Thyroid gland (tissue), 4 donors: ENCODE results near the gene CAMTA1. TPM values are rescaled to one million over a fixed set of nuclear protein-coding genes. Genes with fewer than 3 reads are reported as not detected.
A peak's percentile ranks its signal among the peaks of the same experiment; 100 is the strongest.

ENCODE experiments used
- DNase-seq, 2 donors: peaks; one replicate each; pipeline ENCODE4 v3.0.0-alpha.2; 2019
- H3K27ac ChIP-seq, 3 donors: fragments of 200-600 bp; sonication (generic); 1 replicate in 2 of 3; 2 replicates in 1 of 3; pipeline ENCODE4 v1.5.1; 2016 to 2019; ENCODE audit warnings: mild to moderate bottlenecking in 1 of 3, moderate library complexity in 1 of 3
- H3K27me3 ChIP-seq: fragments of 200-600 bp; sonication (generic); one replicate; pipeline ENCODE4 v1.5.1; 2019
- H3K36me3 ChIP-seq, 2 donors: fragments of 200-600 bp; sonication (generic); one replicate each; pipeline ENCODE4 v1.5.1; 2016 to 2019
- H3K4me1 ChIP-seq, 2 donors: fragments of 200-600 bp; sonication (generic); one replicate each; pipeline ENCODE4 v1.5.1; 2017 to 2019
- H3K4me3 ChIP-seq, 3 donors: fragments of 200-600 bp; sonication (generic); replicated peaks in 1 of 3; 1 replicate in 2 of 3; 2 replicates in 1 of 3; pipeline ENCODE4 v1.5.1; 2016; ENCODE audit warnings: mild to moderate bottlenecking in 1 of 3
- H3K9me3 ChIP-seq: fragments of 200-600 bp; sonication (generic); one replicate; pipeline ENCODE4 v1.5.1; 2017
- CTCF ChIP-seq, 6 experiments: fragments of 200-600 bp in 3 of 6; fragments of 450-650 bp in 3 of 6; sonication (generic) in 3 of 6; IDR thresholded peaks; one replicate each; pipeline ENCODE4 v1.5.1; 2016 to 2019; ENCODE audit warnings: antibody characterized with exemption in 6 of 6, mild to moderate bottlenecking in 2 of 6, inconsistent platforms in 1 of 6, moderate library complexity in 1 of 6
- POLR2A ChIP-seq, 2 donors: fragments of 450-650 bp; IDR thresholded peaks; one replicate each; pipeline ENCODE4 v1.6.1; 2017; ENCODE audit warnings: antibody characterized with exemption in 2 of 2, mild to moderate bottlenecking in 2 of 2, moderate library complexity in 1 of 2
- WGBS, 2 donors: methylation state at CpG; one replicate each; pipeline ENCODE4 v1.1.5; 2017; 5-methylcytosine and 5-hydroxymethylcytosine counted together
- intact Hi-C: fragments of 100-400 bp; cut with DNase I; formaldehyde crosslinking; loops from one replicate; pipeline ENCODE4 v1.15.1; 2023
- total RNA-seq, 4 donors: library from RNA; depleted of rRNA; stranded (reverse); fragments of >200 nt; gene quantifications; one replicate each; pipeline ENCODE4 v1.2.3, GENCODE V29; 2016

The CAMTA1 gene
- total RNA-seq, 4 donors from 2014 or later = 63.9 to 124 (median 101) TPM

GRCh38 chr1:7442918-7443317, 657.7 kb downstream of the CAMTA1 start:
- H3K36me3 ChIP-seq = no peaks in the 10 kb centered on the region
- H3K4me3 ChIP-seq = no peak overlapping the region
- H3K27me3 ChIP-seq = no peaks in the 10 kb centered on the region
- no peak overlapping the region for H3K27ac ChIP-seq
- no peak for TF ChIP-seq CTCF (IDR thresholded peaks at IDR 0.05)
- TF ChIP-seq POLR2A (IDR thresholded peaks at IDR 0.05) = no peak
- intact Hi-C loops = no loop called here
- H3K9me3 ChIP-seq = no peaks in the 10 kb centered on the region
- no peak for DNase-seq
- 96 to 98% methylated on average over 6 of the region's 6 CpGs for WGBS, 2 donors
- H3K4me1 ChIP-seq = peaks cover 7 to 14% of the 10 kb centered on the region in 2 donors

GRCh38 chr1:7444363-7444762, 659.1 kb downstream of the CAMTA1 start:
- whole genome bisulfite sequencing, 2 donors = 74 to 82% methylated on average over 4 of the region's 4 CpGs
- intact Hi-C loops = no loop called here
- TF ChIP-seq POLR2A (IDR thresholded peaks at IDR 0.05) (no peak), CTCF (IDR thresholded peaks at IDR 0.05) (no peak)

GRCh38 chr1:7447093-7447492, 661.8 kb downstream of the CAMTA1 start:
- 22 to 51% methylated on average over 8 to 9 of the region's 9 CpGs for whole genome bisulfite sequencing, 2 donors
- peak overlapping the region; percentile 25 to 85 (median 76) for H3K27ac ChIP-seq
- no peak overlapping the region for H3K4me3 ChIP-seq
- no peaks in the 10 kb centered on the region for H3K36me3 ChIP-seq
- H3K27me3 ChIP-seq = no peaks in the 10 kb centered on the region
- no peaks in the 10 kb centered on the region for H3K9me3 ChIP-seq
- TF ChIP-seq CTCF (IDR thresholded peaks at IDR 0.05) (peak in 3 of 6 experiments; percentile 3 to 13 (median 9)), POLR2A (IDR thresholded peaks at IDR 0.05) (no peak)
- intact Hi-C loops = no loop called here
- peaks cover 9 to 19% of the 10 kb centered on the region in 2 donors for H3K4me1 ChIP-seq
- DNase-seq = peak; percentile 91 to 92

More at GRCh38 chr1:7444363-7444762, 659.1 kb downstream of the CAMTA1 start:
- Histone ChIP-seq H3K4me1 (peaks cover 9 to 19% of the 10 kb centered on the region in 2 donors), H3K4me3 (no peak overlapping the region), H3K9me3 (no peaks in the 10 kb centered on the region), H3K27me3 (no peaks in the 10 kb centered on the region), H3K36me3 (no peaks in the 10 kb centered on the region), H3K27ac (no peak overlapping the region)
- no peak for DNase-seq

- peak; percentile 45 to 50 for DNase-seq
- Histone ChIP-seq H3K27ac (peak overlapping the region; percentile 48 to 85 (median 76)), H3K36me3 (no peaks in the 10 kb centered on the region), H3K27me3 (no peaks in the 10 kb centered on the region), H3K9me3 (no peaks in the 10 kb centered on the region), H3K4me3 (no peak overlapping the region), H3K4me1 (peaks cover 9 to 19% of the 10 kb centered on the region in 2 donors)
- TF ChIP-seq CTCF (IDR thresholded peaks at IDR 0.05) (no peak), POLR2A (IDR thresholded peaks at IDR 0.05) (peak in 1 of 2 donors; percentile 5)
- 77 to 86% methylated on average over 5 of the region's 6 CpGs for WGBS, 2 donors
- intact Hi-C loops = no loop called here
Measured at GRCh38 chr1:7447736-7448135, 662.5 kb downstream of the CAMTA1 start.

GRCh38 chr1:7448986-7449385, 663.7 kb downstream of the CAMTA1 start:
- Histone ChIP-seq H3K4me1 (peaks cover 10 to 20% of the 10 kb centered on the region in 2 donors), H3K27me3 (no peaks in the 10 kb centered on the region), H3K27ac (no peak overlapping the region), H3K9me3 (no peaks in the 10 kb centered on the region), H3K4me3 (no peak overlapping the region), H3K36me3 (no peaks in the 10 kb centered on the region)
- intact Hi-C loops = no loop called here
- no peak for TF ChIP-seq POLR2A (IDR thresholded peaks at IDR 0.05)
- TF ChIP-seq CTCF (IDR thresholded peaks at IDR 0.05) = no peak
- DNase-seq = no peak
- WGBS, 2 donors = 96 to 97% methylated on average over 10 of the region's 10 CpGs
